Peyer's patch (tissue), 4 donors: ENCODE results near the gene CST4. TPM values are rescaled to one million over a fixed set of nuclear protein-coding genes. Genes with fewer than 3 reads are reported as not detected.

Source experiments
- DNase-seq, 3 donors: peaks; one replicate each; pipeline ENCODE4 v3.0.0-alpha.2; 2017 to 2019
- H3K27ac ChIP-seq, 4 donors: fragments of 200-600 bp; sonication (generic); one replicate each; pipeline ENCODE4 v1.5.1; 2016 to 2019
- H3K27me3 ChIP-seq, 2 donors: fragments of 200-600 bp; sonication (generic); one replicate each; pipeline ENCODE4 v1.5.1; 2019
- H3K36me3 ChIP-seq, 3 donors: fragments of 200-600 bp; sonication (generic); one replicate each; pipeline ENCODE4 v1.5.1; 2016 to 2019
- H3K4me1 ChIP-seq, 4 donors: fragments of 200-600 bp; sonication (generic); one replicate each; pipeline ENCODE4 v1.5.1; 2016 to 2019
- H3K4me3 ChIP-seq, 4 donors: fragments of 200-600 bp; sonication (generic); 1 replicate in 3 of 4; 2 replicates in 1 of 4; pipeline ENCODE4 v1.5.1; 2016 to 2019; ENCODE audit warnings: mild to moderate bottlenecking in 1 of 4
- H3K9me3 ChIP-seq, 4 donors: fragments of 200-600 bp; sonication (generic); one replicate each; pipeline ENCODE4 v1.5.1; 2016 to 2019; ENCODE audit warnings: mild to moderate bottlenecking in 1 of 4
- CTCF ChIP-seq, 6 experiments: fragments of 450-650 bp in 4 of 6; fragments of 200-600 bp in 2 of 6; sonication (generic) in 1 of 6; IDR thresholded peaks; one replicate each; pipeline ENCODE4 v1.5.1; 2017 to 2019; ENCODE audit warnings: antibody characterized with exemption in 6 of 6, mild to moderate bottlenecking in 3 of 6, moderate library complexity in 1 of 6
- POLR2A ChIP-seq, 2 donors: fragments of 450-650 bp; IDR thresholded peaks; one replicate each; pipeline ENCODE4 v1.5.1; 2017; ENCODE audit warnings: antibody characterized with exemption in 2 of 2, mild to moderate bottlenecking in 2 of 2, moderate library complexity in 2 of 2
- total RNA-seq, 4 donors: library from RNA; depleted of rRNA; stranded (reverse); fragments of >200 nt; gene quantifications; one replicate each; pipeline ENCODE4 v1.1.0, GENCODE V29; 2016

The CST4 gene
- total RNA-seq, 4 donors from 2014 or later = not detected

GRCh38 chr20:23680146-23680545 lies 8.7 kb downstream of the CST4 start:
- Histone ChIP-seq H3K4me1 (no peaks in the 10 kb centered on the region), H3K27me3 (no peaks in the 10 kb centered on the region), H3K4me3 (no peak overlapping the region), H3K36me3 (no peaks in the 10 kb centered on the region), H3K27ac (no peak overlapping the region), H3K9me3 (no peaks in the 10 kb centered on the region)
- DNase-seq = no peak
- TF ChIP-seq POLR2A (IDR thresholded peaks at IDR 0.05) (no peak), CTCF (IDR thresholded peaks at IDR 0.05) (no peak)

- no peaks in the 10 kb centered on the region for H3K36me3 ChIP-seq
- no peak overlapping the region for H3K4me3 ChIP-seq
- no peaks in the 10 kb centered on the region for H3K4me1 ChIP-seq
- DNase-seq = no peak
- no peaks in the 10 kb centered on the region for H3K9me3 ChIP-seq
- H3K27ac ChIP-seq = no peak overlapping the region
- TF ChIP-seq POLR2A (IDR thresholded peaks at IDR 0.05) (no peak), CTCF (IDR thresholded peaks at IDR 0.05) (no peak)
- no peaks in the 10 kb centered on the region for H3K27me3 ChIP-seq
These were observed 9.4 kb downstream of the CST4 start for GRCh38 chr20:23679133-23680092.

GRCh38 chr20:23673209-23673608 lies 15.6 kb downstream of the CST4 start:
- no peaks in the 10 kb centered on the region for H3K9me3 ChIP-seq
- no peak overlapping the region for H3K4me3 ChIP-seq
- no peaks in the 10 kb centered on the region for H3K36me3 ChIP-seq
- H3K27me3 ChIP-seq = no peaks in the 10 kb centered on the region
- H3K4me1 ChIP-seq = no peaks in the 10 kb centered on the region
- TF ChIP-seq CTCF (IDR thresholded peaks at IDR 0.05) (no peak), POLR2A (IDR thresholded peaks at IDR 0.05) (no peak)
- no peak for DNase-seq
- no peak overlapping the region for H3K27ac ChIP-seq

GRCh38 chr20:23672158-23672557 lies 16.7 kb downstream of the CST4 start:
- H3K4me1 ChIP-seq = no peaks in the 10 kb centered on the region
- DNase-seq = no peak

GRCh38 chr20:23671479-23671878 lies 17.4 kb downstream of the CST4 start:
- Histone ChIP-seq H3K4me1 (no peaks in the 10 kb centered on the region), H3K4me3 (no peak overlapping the region), H3K27me3 (no peaks in the 10 kb centered on the region), H3K36me3 (no peaks in the 10 kb centered on the region), H3K9me3 (no peaks in the 10 kb centered on the region), H3K27ac (no peak overlapping the region)
- TF ChIP-seq CTCF (IDR thresholded peaks at IDR 0.05) (no peak), POLR2A (IDR thresholded peaks at IDR 0.05) (no peak)
- no peak for DNase-seq

More at GRCh38 chr20:23672158-23672557, 16.7 kb downstream of the CST4 start:
- TF ChIP-seq CTCF (IDR thresholded peaks at IDR 0.05) (no peak), POLR2A (IDR thresholded peaks at IDR 0.05) (no peak)
- H3K36me3 ChIP-seq = no peaks in the 10 kb centered on the region
- no peak overlapping the region for H3K27ac ChIP-seq
- no peaks in the 10 kb centered on the region for H3K9me3 ChIP-seq
- H3K4me3 ChIP-seq = no peak overlapping the region
- no peaks in the 10 kb centered on the region for H3K27me3 ChIP-seq
